HUDEP-2 (cell line): ENCODE measurements around the gene RUSF1.
A peak's percentile ranks its signal among the peaks of the same experiment; 100 is the strongest.

Source experiments
- DNase-seq, 76 experiments: peaks; one replicate each; lab custom pipeline; 2025; ENCODE audit not compliant: unreplicated experiment in 76 of 76; lab: John Stamatoyannopoulos, UW

RUSF1 gene

GRCh38 chr16:31458073-31458843 lies 49.9 kb downstream of the RUSF1 start:
- DNase-seq = peak in 40 of 76 experiments; percentile 10 to 66 (median 36)

- no peak for DNase-seq
These were observed 51.2 kb downstream of the RUSF1 start for GRCh38 chr16:31456988-31457360.

- DNase-seq = peak in 17 of 76 experiments; percentile 7 to 33 (median 16)
These were observed 52.4 kb downstream of the RUSF1 start for GRCh38 chr16:31455601-31456314.

- DNase-seq = peak in 59 of 76 experiments; percentile 4 to 76 (median 53)
These were observed 54.7 kb downstream of the RUSF1 start for GRCh38 chr16:31453255-31454204.

GRCh38 chr16:31452631-31453106 lies 55.5 kb downstream of the RUSF1 start:
- peak in 12 of 76 experiments; percentile 8 to 30 (median 18) for DNase-seq

- peak in 51 of 76 experiments; percentile 13 to 64 (median 37) for DNase-seq
These were observed 56.4 kb downstream of the RUSF1 start for GRCh38 chr16:31451681-31452351.

- no peak for DNase-seq
These were observed 57.0 kb downstream of the RUSF1 start for GRCh38 chr16:31451201-31451600.

- peak in 2 of 76 experiments; percentile 3 to 11 for DNase-seq
These were observed 62.3 kb downstream of the RUSF1 start for GRCh38 chr16:31445931-31446330.

GRCh38 chr16:31441956-31442355 lies 66.2 kb downstream of the RUSF1 start:
- DNase-seq = no peak

- no peak for DNase-seq
These were observed 67.5 kb downstream of the RUSF1 start for GRCh38 chr16:31440516-31441184.

GRCh38 chr16:31439519-31439918 lies 68.7 kb downstream of the RUSF1 start:
- no peak for DNase-seq
